ENCODE data around the gene FLNB. TPM values are rescaled to one million over a fixed set of nuclear protein-coding genes. Genes with fewer than 3 reads are reported as not detected.

FLNB gene
- total and polyA plus RNA-seq, 2 of the 13 experiments (the other 11 are each of a cell fraction or from before 2014, with no cell fraction given) = 106 to 130 TPM

DNA sequence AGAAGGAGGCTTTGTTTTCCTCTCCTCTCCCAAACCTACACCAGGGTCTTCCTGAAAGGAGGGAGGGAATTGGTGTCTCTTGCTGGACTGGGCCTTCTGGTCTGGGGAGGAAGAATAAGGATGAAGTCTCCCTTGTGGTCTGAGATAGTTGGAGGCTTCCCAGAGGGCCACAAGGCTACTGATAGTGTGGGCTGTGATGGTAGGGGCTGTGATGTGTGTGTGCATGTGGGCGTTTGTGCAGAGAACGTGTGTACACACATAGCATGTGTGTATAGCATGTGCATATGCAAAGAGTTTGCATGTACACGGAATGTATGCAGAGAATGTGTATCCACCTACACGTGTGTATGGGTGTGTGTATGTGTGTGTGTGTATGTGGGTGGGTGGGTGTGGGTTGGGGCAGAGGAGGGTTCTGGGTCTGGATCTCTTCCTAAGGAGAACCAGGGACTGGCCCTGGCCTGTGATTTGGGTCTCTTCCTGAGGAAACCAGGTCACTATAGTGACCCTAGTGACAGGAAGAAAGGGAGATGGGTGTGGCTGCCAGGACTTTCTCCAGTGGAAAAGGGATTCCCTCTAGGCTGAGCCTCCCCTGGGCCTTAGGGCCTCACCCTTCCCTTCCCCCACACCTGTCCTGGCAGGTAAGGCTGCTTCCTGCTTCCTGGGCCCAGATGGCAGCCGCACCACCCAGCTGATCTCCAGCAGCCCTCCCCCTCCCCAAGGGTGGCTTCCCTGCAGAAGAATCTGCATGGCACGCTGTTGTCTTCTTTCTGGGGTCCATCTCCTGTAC, 1.7 kb downstream of the FLNB start (continued):
- TF ChIP-seq, protein P1, sequence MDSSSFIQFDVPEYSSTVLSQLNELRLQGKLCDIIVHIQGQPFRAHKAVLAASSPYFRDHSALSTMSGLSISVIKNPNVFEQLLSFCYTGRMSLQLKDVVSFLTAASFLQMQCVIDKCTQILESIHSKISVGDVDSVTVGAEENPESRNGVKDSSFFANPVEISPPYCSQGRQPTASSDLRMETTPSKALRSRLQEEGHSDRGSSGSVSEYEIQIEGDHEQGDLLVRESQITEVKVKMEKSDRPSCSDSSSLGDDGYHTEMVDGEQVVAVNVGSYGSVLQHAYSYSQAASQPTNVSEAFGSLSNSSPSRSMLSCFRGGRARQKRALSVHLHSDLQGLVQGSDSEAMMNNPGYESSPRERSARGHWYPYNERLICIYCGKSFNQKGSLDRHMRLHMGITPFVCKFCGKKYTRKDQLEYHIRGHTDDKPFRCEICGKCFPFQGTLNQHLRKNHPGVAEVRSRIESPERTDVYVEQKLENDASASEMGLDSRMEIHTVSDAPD (CRISPR knock-in tag; IDR thresholded peaks at IDR 0.05) = no peak
- TF ChIP-seq MYNN (CRISPR knock-in tag; IDR thresholded peaks at IDR 0.05; ENCODE audit: low read depth) (no peak), ZFP41 (CRISPR knock-in tag; IDR thresholded peaks at IDR 0.05; ENCODE audit: borderline replicate concordance) (no peak), ZNF263 (CRISPR knock-in tag; IDR thresholded peaks at IDR 0.05) (no peak), SCMH1 (CRISPR knock-in tag; IDR thresholded peaks at IDR 0.05; ENCODE audit: borderline replicate concordance) (no peak)

DNA sequence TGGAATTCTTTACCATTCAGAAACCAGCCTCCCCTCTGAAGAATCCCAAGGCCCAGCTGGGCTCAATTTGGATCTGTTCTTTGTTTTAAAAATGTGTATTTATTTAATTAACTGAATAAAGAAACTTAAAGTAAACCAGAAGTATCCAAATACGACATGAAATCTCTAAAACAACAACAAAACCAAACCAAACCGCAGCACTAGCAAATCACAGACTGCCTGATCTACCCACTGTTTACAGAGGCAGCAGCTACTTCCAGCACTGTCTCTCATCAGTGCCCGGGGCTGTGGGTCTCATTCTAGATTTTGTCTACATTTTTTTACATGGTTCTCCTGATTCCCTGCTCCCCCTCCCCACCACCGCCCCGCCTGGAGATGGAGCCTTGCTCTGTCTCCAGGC, 2.3 kb downstream of the FLNB start:
- DNase-seq (ENCODE audit: low spot score) = no peak
- TF ChIP-seq AGO1 (IDR thresholded peaks at IDR 0.05; ENCODE audit: low read depth, low read length, poor library complexity, severe bottlenecking) (no peak), THAP11 (CRISPR knock-in tag; IDR thresholded peaks at IDR 0.05) (no peak), ZSCAN22 (CRISPR knock-in tag; IDR thresholded peaks at IDR 0.05) (no peak), AGO2 (optimal IDR thresholded peaks at IDR 0.05; ENCODE audit: low read depth, low read length) (no peak), KLF12 (CRISPR knock-in tag; IDR thresholded peaks at IDR 0.05; ENCODE audit: borderline replicate concordance) (no peak), ELF4 (CRISPR knock-in tag; IDR thresholded peaks at IDR 0.05; ENCODE audit: borderline replicate concordance) (no peak), ZZZ3 (CRISPR knock-in tag; IDR thresholded peaks at IDR 0.05; ENCODE audit: borderline replicate concordance) (no peak), ZNF253 (CRISPR knock-in tag; IDR thresholded peaks at IDR 0.05; ENCODE audit: borderline replicate concordance) (no peak)
- TF ChIP-seq, protein P1 (CRISPR knock-in tag; IDR thresholded peaks at IDR 0.05) = no peak
- TF ChIP-seq, protein P2, sequence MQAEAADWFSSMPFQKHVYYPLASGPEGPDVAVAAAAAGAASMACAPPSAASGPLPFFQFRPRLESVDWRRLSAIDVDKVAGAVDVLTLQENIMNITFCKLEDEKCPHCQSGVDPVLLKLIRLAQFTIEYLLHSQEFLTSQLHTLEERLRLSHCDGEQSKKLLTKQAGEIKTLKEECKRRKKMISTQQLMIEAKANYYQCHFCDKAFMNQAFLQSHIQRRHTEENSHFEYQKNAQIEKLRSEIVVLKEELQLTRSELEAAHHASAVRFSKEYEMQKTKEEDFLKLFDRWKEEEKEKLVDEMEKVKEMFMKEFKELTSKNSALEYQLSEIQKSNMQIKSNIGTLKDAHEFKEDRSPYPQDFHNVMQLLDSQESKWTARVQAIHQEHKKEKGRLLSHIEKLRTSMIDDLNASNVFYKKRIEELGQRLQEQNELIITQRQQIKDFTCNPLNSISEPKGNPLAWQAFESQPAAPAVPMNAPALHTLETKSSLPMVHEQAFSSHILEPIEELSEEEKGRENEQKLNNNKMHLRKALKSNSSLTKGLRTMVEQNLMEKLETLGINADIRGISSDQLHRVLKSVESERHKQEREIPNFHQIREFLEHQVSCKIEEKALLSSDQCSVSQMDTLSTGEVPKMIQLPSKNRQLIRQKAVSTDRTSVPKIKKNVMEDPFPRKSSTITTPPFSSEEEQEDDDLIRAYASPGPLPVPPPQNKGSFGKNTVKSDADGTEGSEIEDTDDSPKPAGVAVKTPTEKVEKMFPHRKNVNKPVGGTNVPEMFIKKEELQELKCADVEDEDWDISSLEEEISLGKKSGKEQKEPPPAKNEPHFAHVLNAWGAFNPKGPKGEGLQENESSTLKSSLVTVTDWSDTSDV (CRISPR knock-in tag; IDR thresholded peaks at IDR 0.05) = no peak

More for the DNA sequence above, 2.3 kb downstream of the FLNB start:
- in situ Hi-C loops (cut with HindIII; ENCODE audit: extremely low pct_ligation_motif_present, low pct_unique_long_range_greater_than_20kb) (no loop called here), intact Hi-C loops (cut with micrococcal nuclease; ENCODE audit: unreplicated experiment) (no loop called here)
- peak overlapping the region; percentile 92 for H3K9ac ChIP-seq (ENCODE audit: insufficient read depth, low read depth, low read length)
- peak overlapping the region; percentile 90 for H3K4me2 ChIP-seq (ENCODE audit: low read depth, low read length)
- H2AFZ ChIP-seq (ENCODE audit: low read length) = no peak overlapping the region
- no TSS peak for BruUV-seq (replicated peaks)
- no peaks in the 10 kb centered on the region for H3K9me3 ChIP-seq (ENCODE audit: low read length)
- H3K4me3 ChIP-seq (replicated peaks in 1 of 3; ENCODE audit: insufficient read depth in 1 of 3, low read depth in 2 of 3, low read length in 3 of 3) = peak overlapping the region; percentile 93 to 100 (median 99)
- peaks cover 73% of the 10 kb centered on the region for H3K79me2 ChIP-seq (ENCODE audit: insufficient read depth, low read length)
- ATAC-seq = no peak
- WGBS (ENCODE audit: low lambda C conversion rate) = 50% methylated on average over 5 of the region's 5 CpGs
- H3K36me3 ChIP-seq (replicated peaks in 1 of 2; ENCODE audit: control insufficient read depth in 1 of 2, insufficient read depth in 2 of 2, low read length in 2 of 2) = peaks cover 9% of the 10 kb centered on the region in 2 experiments; a peak in 4 of 5 replicates
- H3K27ac ChIP-seq (ENCODE audit: extremely low read length, insufficient read depth, low read length) = peak overlapping the region; percentile 15
- H3K4me1 ChIP-seq (ENCODE audit: insufficient read depth, low read length) = peaks cover 70% of the 10 kb centered on the region
- H3K27me3 ChIP-seq (ENCODE audit: control insufficient read depth in 1 of 2, insufficient read depth in 2 of 2, low read length in 2 of 2) = no peaks in the 10 kb centered on the region; a peak in 1 of 5 replicates
- no peak for FAIRE-seq
- CTCF ChIA-PET (ENCODE audit: low intra/inter-chr PET ratio, low total read pairs) = no interaction called here
- POLR2A ChIA-PET = interaction anchor here (0.7 to 4.7 kb wide), 5 partner anchors 12 to 92 kb away, joined by 3 to 19 read pairs (median 3); no protein-coding TSS in a partner anchor
- H4K20me1 ChIP-seq (ENCODE audit: insufficient read depth, low read length) = peaks cover 61% of the 10 kb centered on the region
